ENCODE results near the gene ALCAM.
"Not testable (repeated sequence)": the region's sequence is repeated elsewhere in the genome, so short reads cannot be mapped to it uniquely, and the experiment has no call there.

Gene ALCAM

GRCh38 chr3:105603516-105603915, 236.8 kb downstream of the ALCAM start:
- H3K27ac ChIP-seq (ENCODE audit: low read length); H3K9me3 ChIP-seq (ENCODE audit: control insufficient read depth in 1 of 2, low read length in 2 of 2); H3K4me3 ChIP-seq (ENCODE audit: low read depth in 1 of 2, low read length in 2 of 2); H3K36me3 ChIP-seq (ENCODE audit: control insufficient read depth in 1 of 2, insufficient read depth in 2 of 2, low read length in 2 of 2); H3K27me3 ChIP-seq (ENCODE audit: low read depth, low read length); H3K4me1 ChIP-seq (ENCODE audit: control insufficient read depth in 1 of 2, insufficient read depth in 2 of 2, low read length in 2 of 2): not testable (repeated sequence)

- Histone ChIP-seq H3K9me3 (ENCODE audit: control insufficient read depth in 1 of 2, low read length in 2 of 2) (no peaks in the 10 kb centered on the region), H3K27ac (ENCODE audit: low read length) (no peak overlapping the region), H3K36me3 (ENCODE audit: control insufficient read depth in 1 of 2, insufficient read depth in 2 of 2, low read length in 2 of 2) (no peaks in the 10 kb centered on the region), H3K4me3 (ENCODE audit: low read depth in 1 of 2, low read length in 2 of 2) (no peak overlapping the region), H3K27me3 (ENCODE audit: low read depth, low read length) (no peaks in the 10 kb centered on the region), H3K4me1 (ENCODE audit: control insufficient read depth in 1 of 2, insufficient read depth in 2 of 2, low read length in 2 of 2) (no peaks in the 10 kb centered on the region)
Observed at GRCh38 chr3:105606016-105606415, 239.3 kb downstream of the ALCAM start.

GRCh38 chr3:105608623-105609022, 241.9 kb downstream of the ALCAM start:
- Histone ChIP-seq H3K4me1 (ENCODE audit: control insufficient read depth in 1 of 2, insufficient read depth in 2 of 2, low read length in 2 of 2) (no peaks in the 10 kb centered on the region), H3K36me3 (ENCODE audit: control insufficient read depth in 1 of 2, insufficient read depth in 2 of 2, low read length in 2 of 2) (no peaks in the 10 kb centered on the region), H3K4me3 (ENCODE audit: low read depth in 1 of 2, low read length in 2 of 2) (no peak overlapping the region), H3K9me3 (ENCODE audit: control insufficient read depth in 1 of 2, low read length in 2 of 2) (no peaks in the 10 kb centered on the region), H3K27ac (ENCODE audit: low read length) (no peak overlapping the region), H3K27me3 (ENCODE audit: low read depth, low read length) (no peaks in the 10 kb centered on the region)

- H3K36me3 ChIP-seq (ENCODE audit: control insufficient read depth in 1 of 2, insufficient read depth in 2 of 2, low read length in 2 of 2), result no peaks in the 10 kb centered on the region
- no peaks in the 10 kb centered on the region for H3K27me3 ChIP-seq (ENCODE audit: low read depth, low read length)
- H3K27ac ChIP-seq (ENCODE audit: low read length), result no peak overlapping the region
- H3K4me3 ChIP-seq (ENCODE audit: low read depth in 1 of 2, low read length in 2 of 2), result no peak overlapping the region
- H3K9me3 ChIP-seq (ENCODE audit: control insufficient read depth in 1 of 2, low read length in 2 of 2), result no peaks in the 10 kb centered on the region
- no peaks in the 10 kb centered on the region for H3K4me1 ChIP-seq (ENCODE audit: control insufficient read depth in 1 of 2, insufficient read depth in 2 of 2, low read length in 2 of 2)
Observed at GRCh38 chr3:105610473-105610872, 243.8 kb downstream of the ALCAM start.

- no peak overlapping the region for H3K27ac ChIP-seq (ENCODE audit: low read length)
- no peaks in the 10 kb centered on the region for H3K36me3 ChIP-seq (ENCODE audit: control insufficient read depth in 1 of 2, insufficient read depth in 2 of 2, low read length in 2 of 2)
- no peaks in the 10 kb centered on the region for H3K9me3 ChIP-seq (ENCODE audit: control insufficient read depth in 1 of 2, low read length in 2 of 2)
- no peaks in the 10 kb centered on the region for H3K4me1 ChIP-seq (ENCODE audit: control insufficient read depth in 1 of 2, insufficient read depth in 2 of 2, low read length in 2 of 2)
- H3K27me3 ChIP-seq (ENCODE audit: low read depth, low read length), result no peaks in the 10 kb centered on the region
- H3K4me3 ChIP-seq (ENCODE audit: low read depth in 1 of 2, low read length in 2 of 2), result no peak overlapping the region
Observed at GRCh38 chr3:105611304-105612192, 244.8 kb downstream of the ALCAM start.

GRCh38 chr3:105613120-105613519, 246.4 kb downstream of the ALCAM start:
- H3K27me3 ChIP-seq (ENCODE audit: low read depth, low read length), result no peaks in the 10 kb centered on the region
- no peak overlapping the region for H3K27ac ChIP-seq (ENCODE audit: low read length)
- no peaks in the 10 kb centered on the region for H3K4me1 ChIP-seq (ENCODE audit: control insufficient read depth in 1 of 2, insufficient read depth in 2 of 2, low read length in 2 of 2)
- no peak overlapping the region for H3K4me3 ChIP-seq (ENCODE audit: low read depth in 1 of 2, low read length in 2 of 2)
- no peaks in the 10 kb centered on the region for H3K36me3 ChIP-seq (ENCODE audit: control insufficient read depth in 1 of 2, insufficient read depth in 2 of 2, low read length in 2 of 2)
- no peaks in the 10 kb centered on the region for H3K9me3 ChIP-seq (ENCODE audit: control insufficient read depth in 1 of 2, low read length in 2 of 2)

- no peaks in the 10 kb centered on the region for H3K36me3 ChIP-seq (ENCODE audit: control insufficient read depth in 1 of 2, insufficient read depth in 2 of 2, low read length in 2 of 2)
- no peak overlapping the region for H3K4me3 ChIP-seq (ENCODE audit: low read depth in 1 of 2, low read length in 2 of 2)
- no peaks in the 10 kb centered on the region for H3K4me1 ChIP-seq (ENCODE audit: control insufficient read depth in 1 of 2, insufficient read depth in 2 of 2, low read length in 2 of 2)
- no peaks in the 10 kb centered on the region for H3K27me3 ChIP-seq (ENCODE audit: low read depth, low read length)
- no peaks in the 10 kb centered on the region for H3K9me3 ChIP-seq (ENCODE audit: control insufficient read depth in 1 of 2, low read length in 2 of 2)
- no peak overlapping the region for H3K27ac ChIP-seq (ENCODE audit: low read length)
Observed at GRCh38 chr3:105614288-105615030, 247.8 kb downstream of the ALCAM start.

GRCh38 chr3:105615814-105616213, 249.1 kb downstream of the ALCAM start:
- H3K4me1 ChIP-seq (ENCODE audit: control insufficient read depth in 1 of 2, insufficient read depth in 2 of 2, low read length in 2 of 2), result no peaks in the 10 kb centered on the region
- H3K36me3 ChIP-seq (ENCODE audit: control insufficient read depth in 1 of 2, insufficient read depth in 2 of 2, low read length in 2 of 2), result no peaks in the 10 kb centered on the region
- no peaks in the 10 kb centered on the region for H3K27me3 ChIP-seq (ENCODE audit: low read depth, low read length)
- no peak overlapping the region for H3K27ac ChIP-seq (ENCODE audit: low read length)
- H3K9me3 ChIP-seq (ENCODE audit: control insufficient read depth in 1 of 2, low read length in 2 of 2), result no peaks in the 10 kb centered on the region
- H3K4me3 ChIP-seq (ENCODE audit: low read depth in 1 of 2, low read length in 2 of 2), result no peak overlapping the region

GRCh38 chr3:105616374-105617121, 249.8 kb downstream of the ALCAM start:
- Histone ChIP-seq H3K27me3 (ENCODE audit: low read depth, low read length) (no peaks in the 10 kb centered on the region), H3K4me1 (ENCODE audit: control insufficient read depth in 1 of 2, insufficient read depth in 2 of 2, low read length in 2 of 2) (no peaks in the 10 kb centered on the region), H3K9me3 (ENCODE audit: control insufficient read depth in 1 of 2, low read length in 2 of 2) (no peaks in the 10 kb centered on the region), H3K36me3 (ENCODE audit: control insufficient read depth in 1 of 2, insufficient read depth in 2 of 2, low read length in 2 of 2) (no peaks in the 10 kb centered on the region), H3K4me3 (ENCODE audit: low read depth in 1 of 2, low read length in 2 of 2) (no peak overlapping the region), H3K27ac (ENCODE audit: low read length) (no peak overlapping the region)

- Histone ChIP-seq H3K4me3 (ENCODE audit: low read depth in 1 of 2, low read length in 2 of 2) (no peak overlapping the region), H3K36me3 (ENCODE audit: control insufficient read depth in 1 of 2, insufficient read depth in 2 of 2, low read length in 2 of 2) (no peaks in the 10 kb centered on the region), H3K4me1 (ENCODE audit: control insufficient read depth in 1 of 2, insufficient read depth in 2 of 2, low read length in 2 of 2) (no peaks in the 10 kb centered on the region), H3K27me3 (ENCODE audit: low read depth, low read length) (no peaks in the 10 kb centered on the region), H3K27ac (ENCODE audit: low read length) (no peak overlapping the region), H3K9me3 (ENCODE audit: control insufficient read depth in 1 of 2, low read length in 2 of 2) (no peaks in the 10 kb centered on the region)
Observed at GRCh38 chr3:105618556-105618955, 251.8 kb downstream of the ALCAM start.

GRCh38 chr3:105619651-105620050, 252.9 kb downstream of the ALCAM start:
- H3K36me3 ChIP-seq (ENCODE audit: control insufficient read depth in 1 of 2, insufficient read depth in 2 of 2, low read length in 2 of 2), result no peaks in the 10 kb centered on the region
- no peaks in the 10 kb centered on the region for H3K27me3 ChIP-seq (ENCODE audit: low read depth, low read length)
- no peak overlapping the region for H3K4me3 ChIP-seq (ENCODE audit: low read depth in 1 of 2, low read length in 2 of 2)
- H3K9me3 ChIP-seq (ENCODE audit: control insufficient read depth in 1 of 2, low read length in 2 of 2), result no peaks in the 10 kb centered on the region
- H3K4me1 ChIP-seq (ENCODE audit: control insufficient read depth in 1 of 2, insufficient read depth in 2 of 2, low read length in 2 of 2), result no peaks in the 10 kb centered on the region
- no peak overlapping the region for H3K27ac ChIP-seq (ENCODE audit: low read length)

Measured in muscle layer of duodenum (tissue), 2 donors.